BJ (cell line): Measurements from ENCODE around the gene LRRC8D. TPM values are rescaled to one million over a fixed set of nuclear protein-coding genes. Genes with fewer than 3 reads are reported as not detected.

Experiments used
- CTCF ChIA-PET: fragments of 350-600 bp; formaldehyde crosslinking; extraction: SDS; loops from one replicate; lab custom pipeline; 2021; ENCODE audit warnings: antibody characterized with exemption, inconsistent platforms; lab: Yijun Ruan, JAX
- POLR2A ChIA-PET: fragments of 300-600 bp; sonication (Branson Sonifier 250); formaldehyde crosslinking; extraction: SDS; loops from one replicate; lab custom pipeline; 2021; ENCODE audit warnings: antibody characterized with exemption; lab: Charles Lee
- DNase-seq: peaks from one replicate; pipeline ENCODE4 v3.0.0-alpha.2; 2011; ENCODE audit warnings: low read depth
- H3K27me3 ChIP-seq: 2 replicates; pipeline ENCODE4 v1.6.0; 2011; ENCODE audit warnings: low read length; ENCODE audit not compliant: control insufficient read depth, insufficient read depth
- H3K36me3 ChIP-seq: 2 replicates; pipeline ENCODE4 v1.5.1; 2011; ENCODE audit warnings: low read length; ENCODE audit not compliant: control insufficient read depth, insufficient read depth
- H3K4me3 ChIP-seq: 2 replicates; pipeline ENCODE4 v1.5.1; 2011; ENCODE audit warnings: low read depth, mild to moderate bottlenecking, control low read depth, low read length
- CTCF ChIP-seq: IDR thresholded peaks from 2 replicates; pipeline ENCODE4 v1.5.1; 2011; ENCODE audit warnings: low read depth, mild to moderate bottlenecking, control low read depth, inconsistent platforms, low read length, moderate library complexity; ENCODE audit not compliant: insufficient read depth
- polyA plus RNA-seq: library from polyadenylated mRNA; depleted of rRNA; stranded (reverse); fragments of >200 nt; gene quantifications from 2 replicates; pipeline ENCODE4 v1.2.3, GENCODE V29; 2011

Gene LRRC8D
- polyA plus RNA-seq, 1 experiment = 51.9 TPM

GRCh38 chr1:89945852-89946476 is 125.1 kb downstream of the LRRC8D start:
- Histone ChIP-seq H3K4me3 (no peak overlapping the region), H3K36me3 (no peaks in the 10 kb centered on the region), H3K27me3 (no peaks in the 10 kb centered on the region)
- POLR2A ChIA-PET = no interaction called here
- CTCF ChIA-PET = interaction anchor here (1.6 kb wide), 1 partner anchor 43 kb away, joined by 4 read pairs; no protein-coding TSS in a partner anchor
- TF ChIP-seq CTCF = no peak
- no peak for DNase-seq

GRCh38 chr1:89946532-89946931 is 125.7 kb downstream of the LRRC8D start:
- Histone ChIP-seq H3K27me3 (no peaks in the 10 kb centered on the region), H3K4me3 (no peak overlapping the region), H3K36me3 (no peaks in the 10 kb centered on the region)
- DNase-seq = no peak
- TF ChIP-seq CTCF = no peak
- CTCF ChIA-PET = interaction anchor here (1.4 to 1.6 kb wide), 2 partner anchors 43 to 103 kb away, joined by 4 read pairs; no protein-coding TSS in a partner anchor
- POLR2A ChIA-PET = no interaction called here

GRCh38 chr1:89948722-89949345 is 128.0 kb downstream of the LRRC8D start:
- DNase-seq = no peak
- POLR2A ChIA-PET = no interaction called here
- CTCF ChIA-PET = interaction anchor here (0.9 kb wide), 1 partner anchor 18 kb away, joined by 3 read pairs; no protein-coding TSS in a partner anchor
- no peaks in the 10 kb centered on the region for H3K36me3 ChIP-seq
- no peak overlapping the region for H3K4me3 ChIP-seq
- TF ChIP-seq CTCF = no peak
- H3K27me3 ChIP-seq = no peaks in the 10 kb centered on the region

- Histone ChIP-seq H3K36me3 (no peaks in the 10 kb centered on the region), H3K27me3 (no peaks in the 10 kb centered on the region), H3K4me3 (no peak overlapping the region)
- no peak for TF ChIP-seq CTCF
- ChIA-PET CTCF (interaction anchor here (0.6 kb wide), 1 partner anchor 40 kb away, joined by 3 read pairs; no protein-coding TSS in a partner anchor), POLR2A (interaction anchor here (0.5 kb wide), 1 partner anchor 140 kb away, joined by 3 read pairs; no protein-coding TSS in a partner anchor)
- no peak for DNase-seq
Measured at GRCh38 chr1:89949991-89950624, 129.3 kb downstream of the LRRC8D start.

GRCh38 chr1:89950703-89951102 is 129.9 kb downstream of the LRRC8D start:
- ChIA-PET CTCF (no interaction called here), POLR2A (no interaction called here)
- Histone ChIP-seq H3K27me3 (no peaks in the 10 kb centered on the region), H3K4me3 (no peak overlapping the region), H3K36me3 (no peaks in the 10 kb centered on the region)
- no peak for DNase-seq
- TF ChIP-seq CTCF = no peak
